Measurements from ENCODE around the gene MXRA8.
"Not testable (repeated sequence)": the region's sequence is repeated elsewhere in the genome, so short reads cannot be mapped to it uniquely, and the experiment has no call there.

MXRA8 gene

DNA sequence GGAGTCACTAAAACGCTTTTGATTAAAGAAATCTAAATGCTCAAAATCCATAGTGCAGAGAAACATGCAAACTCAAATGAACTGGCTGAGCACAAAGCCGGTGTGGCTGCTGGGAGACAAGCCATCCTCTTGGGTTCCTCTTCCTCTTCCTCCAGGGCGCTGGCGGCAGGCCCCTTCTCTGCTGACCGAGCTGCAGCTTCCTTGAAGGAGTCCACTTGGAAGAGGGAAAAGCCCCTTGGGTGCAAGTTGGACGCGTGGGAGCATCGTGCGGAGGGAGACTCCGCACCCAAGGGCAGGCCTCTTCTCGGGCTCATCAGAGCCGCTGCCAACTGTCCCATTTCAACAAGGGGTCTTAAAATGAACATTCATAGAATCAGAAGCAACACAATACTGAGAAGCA lies 32.9 kb upstream of the MXRA8 start:
- no peak for DNase-seq (ENCODE audit: low read depth, low spot score)

DNA sequence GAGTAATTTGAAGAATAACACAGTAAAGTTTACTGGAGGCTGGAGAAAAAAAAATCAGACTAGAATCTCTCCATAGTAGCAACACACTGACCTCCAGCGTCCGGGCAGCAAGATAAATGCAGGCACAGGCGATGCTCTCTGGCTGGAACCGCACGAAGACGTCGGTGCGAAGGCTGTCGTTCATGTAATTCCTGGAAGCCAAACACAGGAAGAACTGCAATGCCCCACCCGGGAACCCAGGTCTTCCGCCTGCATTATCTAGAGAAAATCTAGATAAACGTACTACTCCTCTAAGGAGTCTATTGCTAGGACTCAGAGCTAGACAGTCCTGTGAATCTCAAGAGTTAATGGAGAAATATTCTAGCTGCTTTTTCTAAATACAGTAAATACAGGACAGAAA lies 32.3 kb upstream of the MXRA8 start:
- DNase-seq (ENCODE audit: low read depth, low spot score), result no peak

- no peak for DNase-seq (ENCODE audit: low read depth, low spot score)
Observed at GRCh38 chr1:1388078-1388472, 29.7 kb upstream of the MXRA8 start.

- DNase-seq (ENCODE audit: low read depth, low spot score), result no peak
Observed at GRCh38 chr1:1387098-1388077, 29.0 kb upstream of the MXRA8 start.

DNA sequence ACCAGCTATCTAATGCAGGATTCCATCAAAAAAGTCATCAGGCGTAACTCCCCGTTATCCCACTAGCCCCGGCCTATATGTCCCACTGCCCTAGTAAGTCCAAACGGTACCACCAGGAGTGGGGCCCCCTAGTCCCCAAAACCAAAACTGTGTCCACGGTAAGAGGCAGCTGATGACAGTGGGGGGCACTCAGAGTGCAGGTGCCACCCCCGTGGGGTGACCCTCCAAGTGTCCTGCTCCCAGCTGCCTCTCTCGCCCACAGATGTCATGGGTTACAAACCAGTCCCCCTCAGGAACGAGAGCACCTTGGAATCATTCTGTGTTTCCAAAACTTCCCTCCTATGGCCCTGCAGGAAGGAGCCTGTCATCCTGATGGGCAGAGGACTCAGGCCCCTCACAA lies 27.6 kb upstream of the MXRA8 start:
- DNase-seq (ENCODE audit: low read depth, low spot score), result no peak

DNA sequence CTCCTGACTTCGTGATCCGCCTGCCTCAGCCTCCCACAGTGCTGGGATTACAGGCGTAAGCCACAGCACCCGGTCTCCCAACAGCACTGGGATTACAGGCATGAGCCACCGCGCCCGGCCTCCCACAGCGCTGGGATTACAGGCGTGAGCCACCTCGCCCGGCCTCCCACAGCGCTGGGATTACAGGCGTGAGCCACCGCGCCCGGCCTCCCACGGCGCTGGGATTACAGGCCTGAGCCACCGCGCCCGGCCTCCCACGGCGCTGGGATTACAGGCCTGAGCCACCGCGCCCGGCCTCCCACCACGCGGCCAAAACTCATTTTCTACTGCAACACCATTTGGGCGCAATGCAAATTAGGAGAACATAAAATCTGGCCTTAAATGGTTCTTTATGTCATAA lies 27.0 kb upstream of the MXRA8 start:
- not testable (repeated sequence) for DNase-seq (ENCODE audit: low read depth, low spot score)

- DNase-seq (ENCODE audit: low read depth, low spot score), result no peak
Observed at GRCh38 chr1:1381294-1381693, 22.9 kb upstream of the MXRA8 start.

- DNase-seq (ENCODE audit: low read depth, low spot score), result no peak
Observed at GRCh38 chr1:1380860-1381259, 22.5 kb upstream of the MXRA8 start.

DNA sequence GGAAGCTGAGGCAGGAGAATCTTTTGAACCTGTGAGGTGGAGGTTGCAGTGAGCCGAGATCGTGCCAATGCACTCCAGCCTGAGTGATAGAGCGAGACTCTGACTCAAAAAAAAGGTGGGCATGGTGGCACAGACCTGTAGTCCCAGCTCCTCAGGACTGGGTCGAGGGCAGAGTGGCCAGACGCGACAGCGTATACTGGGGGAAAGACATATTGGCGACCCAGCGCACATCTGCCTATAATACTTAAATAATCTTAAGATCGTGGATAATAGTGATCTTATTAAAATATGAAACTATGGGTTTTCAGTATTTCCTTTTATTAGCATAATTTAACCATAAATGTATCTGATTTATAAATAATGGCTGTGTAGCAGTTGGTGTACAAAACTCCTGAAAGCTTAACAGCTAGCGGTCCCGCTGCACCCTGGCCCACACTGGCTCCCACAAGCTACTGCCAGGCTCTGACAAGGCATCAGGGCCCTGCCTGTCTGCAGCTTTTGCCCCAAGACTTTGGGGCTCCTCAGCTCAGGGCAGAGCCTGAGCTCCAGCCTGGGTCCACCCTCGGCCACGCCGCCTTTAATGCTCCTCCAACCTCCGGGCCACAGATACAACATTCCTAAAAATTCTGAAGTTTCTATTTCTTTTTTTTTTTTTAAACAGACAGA lies 19.3 kb upstream of the MXRA8 start:
- DNase-seq (ENCODE audit: low read depth, low spot score), result no peak

DNA sequence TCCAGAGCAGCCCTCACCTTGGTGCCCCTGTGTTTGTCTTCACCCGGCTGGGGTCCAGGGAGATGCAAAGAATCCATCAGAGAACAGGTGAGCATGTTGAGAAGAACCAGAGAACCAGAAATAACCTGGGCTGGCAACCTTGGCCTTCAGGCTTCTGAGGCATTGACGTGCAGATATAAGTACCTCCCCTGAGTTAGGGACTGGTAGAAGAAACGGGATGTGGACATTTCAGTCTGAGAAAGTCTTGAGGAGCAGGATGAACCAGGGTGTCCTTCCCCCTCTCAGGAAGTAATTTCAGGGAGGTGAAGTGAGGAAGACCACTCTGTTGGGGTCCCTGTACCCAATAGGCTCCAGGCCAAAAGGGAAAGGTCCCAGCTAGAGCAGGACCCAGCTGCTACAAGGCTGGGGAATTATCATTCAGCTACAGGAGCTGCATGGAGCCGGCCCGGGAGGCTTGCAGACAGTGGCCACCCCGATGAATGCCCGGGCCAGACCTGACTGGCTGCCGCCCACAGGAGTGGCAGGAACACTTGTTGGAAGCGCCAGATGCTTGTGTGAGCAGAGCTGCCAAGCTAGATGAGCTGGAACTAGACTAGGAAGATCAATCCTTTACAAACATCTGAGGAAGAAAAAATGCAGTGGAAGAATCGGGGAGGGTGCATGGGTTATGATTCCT lies 18.3 kb upstream of the MXRA8 start:
- DNase-seq (ENCODE audit: low read depth, low spot score), result no peak

DNA sequence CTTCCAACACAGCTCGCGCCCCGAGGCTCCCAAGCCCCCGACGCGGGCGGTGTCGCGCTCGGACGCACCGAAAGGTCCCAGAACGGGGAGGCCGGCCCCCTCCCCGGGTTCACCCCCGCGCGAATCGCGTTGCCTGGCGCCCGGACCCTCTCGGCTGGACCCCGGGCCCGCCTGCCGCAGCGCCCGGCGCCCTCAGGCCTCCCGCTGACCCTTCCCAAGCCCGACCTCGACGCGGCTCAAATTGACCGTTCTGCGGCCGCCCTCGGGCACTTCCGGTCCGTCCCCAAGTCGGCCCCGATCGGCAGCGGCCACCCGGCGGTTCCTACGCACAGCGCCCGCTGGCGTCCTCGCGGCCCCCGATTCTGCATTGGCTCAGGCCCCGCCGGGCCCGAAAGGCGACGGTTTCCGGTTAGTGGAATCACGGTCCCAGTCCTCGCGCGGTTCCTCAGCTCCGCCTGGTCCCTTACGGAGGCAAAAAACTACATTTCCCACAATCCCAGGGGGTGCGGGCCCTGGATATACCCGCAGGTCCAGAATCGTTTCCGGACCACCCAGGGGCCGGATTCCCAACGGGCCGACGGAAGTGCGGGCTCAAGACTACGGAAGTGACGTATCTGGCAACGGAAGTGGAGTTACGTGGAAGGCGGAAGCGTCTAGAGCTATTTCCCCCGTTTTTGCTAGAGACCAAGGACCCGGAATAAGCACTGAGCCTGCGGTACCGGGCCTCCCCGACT lies 16.7 kb upstream of the MXRA8 start, which contains the start of gene AURKAIP1:
Gene AURKAIP1, minus strand, starts transcription at position 279 of the 734 bp plus-strand sequence. CDS start 451 bp downstream, outside the sequence.
- peak; percentile 99 for DNase-seq (ENCODE audit: low read depth, low spot score)

GRCh38 chr1:1374589-1374928 lies 16.2 kb upstream of the MXRA8 start:
- DNase-seq (ENCODE audit: low read depth, low spot score), result no peak

DNA sequence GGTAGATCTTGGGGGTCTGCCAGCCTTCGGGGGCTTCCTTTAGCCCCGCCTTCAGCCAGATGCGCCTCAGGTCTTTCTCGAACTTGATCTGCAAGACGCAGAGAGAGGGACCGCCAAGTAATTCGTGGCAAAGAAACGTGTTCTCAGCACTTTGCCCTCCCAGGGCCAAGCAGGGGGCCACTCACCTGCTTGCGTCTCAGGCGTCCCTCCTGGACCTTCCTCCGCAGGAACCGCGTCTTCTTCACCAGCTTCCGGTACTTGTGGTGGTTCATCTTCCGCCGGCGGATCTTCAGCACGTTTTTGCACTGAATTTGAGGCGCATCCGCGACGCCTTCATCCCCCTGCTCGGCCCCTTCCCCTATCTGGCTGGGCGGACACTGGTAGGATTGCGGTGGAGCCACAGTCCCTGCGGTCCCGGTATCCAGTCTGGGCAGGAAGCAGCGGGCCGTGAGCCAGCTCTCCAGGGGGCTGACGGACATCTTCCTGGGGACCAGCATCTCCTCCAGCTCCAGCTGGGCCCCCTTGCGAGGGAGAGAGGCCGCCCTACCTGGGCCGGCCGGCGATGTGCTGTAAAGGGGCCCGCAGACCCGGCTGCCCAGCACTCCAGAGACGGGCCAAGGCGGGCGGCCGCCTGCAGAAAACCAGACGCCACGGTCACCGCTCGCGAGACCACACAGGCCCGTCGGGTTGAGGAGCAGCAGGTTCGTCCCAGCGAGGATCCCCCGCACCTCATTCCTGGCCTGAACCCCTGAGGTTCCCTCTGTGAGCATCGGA lies 15.6 kb upstream of the MXRA8 start:
- no peak for DNase-seq (ENCODE audit: low read depth, low spot score)

DNA sequence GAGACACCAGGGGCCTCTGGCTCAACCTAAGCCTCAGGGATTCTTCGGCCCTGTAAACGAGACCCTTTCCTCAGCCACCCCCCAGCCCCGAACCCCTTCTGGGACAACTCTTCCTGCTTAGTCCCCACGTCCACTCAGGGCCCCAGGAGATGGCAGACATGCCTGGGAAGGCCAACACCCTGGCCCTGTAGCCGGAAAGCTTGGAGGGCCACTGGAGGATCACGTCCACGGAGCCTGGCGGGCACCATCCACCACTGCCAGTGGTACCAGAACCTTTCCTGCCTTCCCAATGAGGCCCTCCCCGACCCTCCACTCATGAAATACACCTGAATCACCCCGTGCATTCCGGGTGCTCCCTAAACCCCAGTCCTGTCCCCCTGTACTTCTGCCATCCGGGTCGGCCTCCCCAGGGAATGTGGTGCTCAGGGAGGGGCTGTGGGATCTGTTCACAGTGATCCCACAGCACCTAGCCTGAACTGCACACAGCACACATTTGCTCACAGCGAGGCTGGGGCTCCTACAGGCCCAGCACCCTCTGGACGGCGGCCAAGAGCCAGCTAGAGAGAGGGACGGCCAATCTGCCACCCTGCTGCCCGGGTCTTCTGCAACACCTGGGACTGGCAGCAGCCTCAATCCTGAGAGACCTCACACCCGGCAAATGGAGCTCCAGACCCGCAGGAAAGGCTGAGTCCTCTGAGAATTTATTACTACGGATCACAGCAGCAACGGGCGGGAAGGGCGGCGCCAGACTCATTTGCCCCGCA lies 14.9 kb upstream of the MXRA8 start:
- DNase-seq (ENCODE audit: low read depth, low spot score), result no peak

DNA sequence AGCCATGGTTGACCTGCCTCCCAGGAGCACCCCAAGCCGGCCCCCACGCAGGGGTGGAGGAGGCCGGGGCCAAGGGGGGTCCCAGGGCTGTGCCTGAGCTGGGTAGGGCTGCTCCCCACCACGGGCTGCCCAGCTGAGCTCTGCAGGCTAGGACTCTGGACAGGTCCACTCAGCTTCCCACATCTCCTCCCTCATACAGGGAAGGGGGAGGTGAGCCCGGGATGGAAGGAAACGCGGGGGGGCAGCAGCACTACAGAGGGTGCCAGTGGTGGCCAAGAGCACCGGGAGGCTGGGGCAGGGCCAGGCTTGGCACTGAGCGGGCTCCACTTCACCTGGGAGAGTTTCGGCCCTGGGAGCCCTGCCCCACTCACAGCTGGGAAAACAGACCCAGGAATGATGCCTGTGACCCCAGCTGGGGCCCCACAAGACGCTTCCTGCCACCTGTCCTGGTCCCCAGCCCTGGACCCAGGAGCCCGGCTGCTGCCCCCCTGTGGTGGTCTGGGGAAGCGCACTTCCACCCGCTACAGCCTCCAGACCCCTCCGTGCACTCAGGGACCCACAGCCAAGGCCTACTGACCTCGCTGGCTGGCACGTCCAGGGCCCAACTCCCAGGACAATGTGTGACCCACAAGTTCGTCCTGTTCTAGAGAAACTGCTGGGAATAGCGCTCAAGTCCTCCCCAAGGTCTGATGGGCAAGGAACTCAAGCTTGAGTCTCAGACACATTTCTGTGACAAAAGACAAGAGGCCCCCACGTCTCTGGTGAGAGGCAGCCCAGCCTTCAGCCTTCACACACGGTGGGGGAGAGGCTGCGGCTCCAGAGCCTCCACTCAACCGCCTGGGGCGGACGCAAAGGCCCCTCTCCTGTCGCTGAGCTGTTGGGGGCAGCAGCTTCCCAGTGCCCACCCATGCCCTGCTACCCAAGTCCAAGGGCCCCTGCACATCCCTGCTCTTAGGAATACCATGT lies 13.7 kb upstream of the MXRA8 start:
- no peak for DNase-seq (ENCODE audit: low read depth, low spot score)

DNA sequence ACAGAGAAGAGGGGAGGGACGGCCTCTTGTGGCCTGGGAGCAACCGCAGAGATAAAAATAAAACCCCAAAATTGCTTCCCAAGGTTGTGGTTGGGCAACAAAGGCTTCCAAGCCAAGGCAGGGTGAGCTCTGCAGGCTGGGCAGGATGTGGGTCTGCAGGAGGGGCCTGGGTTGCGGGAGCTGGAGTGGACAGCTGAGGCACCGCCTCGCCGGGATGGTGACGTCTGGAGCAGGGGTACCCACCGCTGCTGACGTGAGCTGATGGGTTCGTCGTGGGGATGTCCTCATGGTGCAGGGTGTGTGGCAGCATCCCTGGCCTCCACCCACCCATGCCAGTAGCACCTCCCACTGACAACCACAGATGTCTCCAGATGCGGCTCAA lies 13.0 kb upstream of the MXRA8 start:
- no peak for DNase-seq (ENCODE audit: low read depth, low spot score)

DNA sequence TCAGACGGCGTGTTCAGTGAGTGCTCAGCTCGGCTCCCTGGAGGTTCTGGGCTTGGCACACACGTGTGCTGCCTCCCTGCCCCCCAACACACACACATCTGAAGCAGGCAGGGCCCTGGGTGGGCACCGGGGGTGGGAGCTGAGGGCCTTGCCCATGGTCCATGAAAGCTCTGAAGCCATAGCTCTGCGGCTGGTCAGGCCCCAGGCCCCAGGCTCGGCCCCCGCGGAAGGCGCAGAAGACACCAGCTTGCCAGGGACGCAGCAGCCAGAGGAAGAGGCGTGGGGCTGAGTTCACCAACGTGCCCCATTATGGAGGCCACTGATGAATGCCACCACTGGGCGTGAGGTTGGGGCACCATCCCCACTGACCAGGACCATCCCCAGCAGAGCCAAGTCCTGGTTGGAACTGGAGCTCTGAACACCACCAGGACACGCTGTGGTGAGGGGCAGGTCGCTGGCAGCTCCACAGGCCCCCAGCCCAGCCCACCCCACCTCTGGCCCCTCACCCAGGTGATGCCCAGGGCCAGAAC lies 12.5 kb upstream of the MXRA8 start:
- no peak for DNase-seq (ENCODE audit: low read depth, low spot score)

DNA sequence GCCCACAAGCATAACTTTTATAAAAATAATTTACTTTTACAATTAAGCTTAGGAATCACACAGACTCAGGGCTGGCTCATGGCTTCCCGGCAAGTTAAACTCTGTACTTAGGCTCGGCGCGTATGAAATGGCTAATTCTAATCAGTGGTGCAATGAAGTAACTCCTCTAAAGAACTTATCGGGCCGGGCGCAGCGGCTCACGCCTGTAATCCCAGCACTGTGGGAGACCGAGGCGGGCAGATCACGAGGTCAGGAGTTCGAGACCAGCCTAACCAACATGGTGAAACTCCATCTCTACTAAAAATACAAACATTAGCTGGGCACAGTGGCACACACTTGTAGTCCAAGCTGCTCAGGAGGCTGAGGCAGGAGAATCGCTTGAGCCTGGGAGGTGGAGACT lies 11.7 kb upstream of the MXRA8 start:
- DNase-seq (ENCODE audit: low read depth, low spot score), result not testable (repeated sequence)

DNA sequence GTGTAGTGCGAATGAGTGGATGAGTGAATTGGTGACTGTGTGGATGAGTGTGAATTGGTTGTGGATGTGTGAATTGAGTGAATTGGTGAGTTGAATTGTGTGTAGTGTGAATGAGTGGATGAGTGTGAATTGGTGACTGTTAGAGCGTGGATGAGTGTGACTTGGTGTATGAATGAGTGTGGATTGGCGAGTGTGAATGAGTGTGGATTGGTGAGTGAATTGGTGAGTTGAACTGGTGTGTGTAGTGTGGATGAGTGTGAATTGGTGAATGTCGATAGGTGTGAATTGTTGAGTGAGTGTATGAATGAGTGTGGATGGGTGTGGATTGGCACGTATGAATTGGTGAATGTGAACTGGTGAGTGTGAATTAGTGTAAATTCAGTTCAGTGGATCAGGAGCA lies 9.0 kb upstream of the MXRA8 start:
- no peak for DNase-seq (ENCODE audit: low read depth, low spot score)
